CD4-positive, CD25-positive, alpha-beta regulatory T cell (primary cell): ENCODE measurements around the gene PLEKHB2. TPM values are rescaled to one million over a fixed set of nuclear protein-coding genes. Genes with fewer than 3 reads are reported as not detected.
A peak's percentile ranks its signal among the peaks of the same experiment; 100 is the strongest.

Source experiments
- ATAC-seq, 2 donors: fragments of 150-1000 bp; cut with Tn5 transposase; one replicate each; pipeline ENCODE4 v1.10.0; 2021; ENCODE audit warnings: low read depth in 2 of 2, moderate number of reproducible peaks in 2 of 2, moderate library complexity in 1 of 2
- DNase-seq, 3 donors: peaks; one replicate each; pipeline versions ENCODE4 v3.0.0 to v3.0.0-alpha.2; 2012 to 2022; ENCODE audit warnings: mixed read lengths in 1 of 3
- H3K27ac ChIP-seq: one replicate; pipeline ENCODE4 v1.7.0; 2013; ENCODE audit warnings: mild to moderate bottlenecking, low read length; ENCODE audit not compliant: insufficient read depth, poor library complexity, severe bottlenecking
- H3K27me3 ChIP-seq: one replicate; pipeline ENCODE4 v1.7.0; 2013; ENCODE audit warnings: low read length; ENCODE audit not compliant: control insufficient read depth, insufficient read depth
- H3K36me3 ChIP-seq: one replicate; pipeline ENCODE4 v1.7.0; 2013; ENCODE audit warnings: mild to moderate bottlenecking, low read length, moderate library complexity; ENCODE audit not compliant: control insufficient read depth, insufficient read depth
- H3K4me1 ChIP-seq: 2 replicates; pipeline ENCODE4 v1.7.0; 2013; ENCODE audit warnings: mild to moderate bottlenecking, low read length; ENCODE audit not compliant: insufficient read depth, control insufficient read depth, poor library complexity, severe bottlenecking
- H3K4me3 ChIP-seq: one replicate; pipeline ENCODE4 v1.7.0; 2013; ENCODE audit warnings: low read depth, mild to moderate bottlenecking, low read length, moderate library complexity
- H3K9me3 ChIP-seq, 2 experiments: 1 replicate in 1 of 2; 2 replicates in 1 of 2; pipeline ENCODE4 v1.7.0; 2013; ENCODE audit warnings: low read length in 2 of 2, mild to moderate bottlenecking in 1 of 2, moderate library complexity in 1 of 2; ENCODE audit not compliant: control insufficient read depth in 2 of 2
- H3K27ac Mint-ChIP-seq, 3 donors: one replicate each; pipeline ENCODE4 v1.8.0; 2020 to 2022; ENCODE audit warnings: mild to moderate bottlenecking in 3 of 3, mixed read lengths in 3 of 3, moderate library complexity in 2 of 3
- H3K27me3 Mint-ChIP-seq: one replicate; pipeline ENCODE4 v1.8.0; 2022; ENCODE audit warnings: mild to moderate bottlenecking, mixed read lengths
- H3K36me3 Mint-ChIP-seq: one replicate; pipeline ENCODE4 v1.8.0; 2020; ENCODE audit warnings: mixed read lengths
- H3K4me1 Mint-ChIP-seq, 4 donors: one replicate each; pipeline ENCODE4 v1.8.0; 2020 to 2022; ENCODE audit warnings: mixed read lengths in 4 of 4, mild to moderate bottlenecking in 1 of 4
- H3K4me3 Mint-ChIP-seq, 4 donors: one replicate each; pipeline ENCODE4 v1.8.0; 2020 to 2022; ENCODE audit warnings: mild to moderate bottlenecking in 4 of 4, mixed read lengths in 4 of 4, moderate library complexity in 3 of 4
- H3K9me3 Mint-ChIP-seq, 7 donors: one replicate each; pipeline ENCODE4 v1.8.0; 2020 to 2022; ENCODE audit warnings: mixed read lengths in 7 of 7, mild to moderate bottlenecking in 3 of 7, moderate library complexity in 2 of 7
- polyA plus RNA-seq, 4 donors: library from polyadenylated mRNA; unstranded; fragments of 300-500 nt; fragmentation: Illumina TruSeq; gene quantifications; one replicate each; pipeline ENCODE4 v1.2.3, GENCODE V29; 2021
- total RNA-seq: library from RNA; stranded (reverse); gene quantifications from one replicate; pipeline ENCODE4 v1.2.3, GENCODE V29; 2022

Gene PLEKHB2
- total and polyA plus RNA-seq, 5 donors from 2014 or later = 64.3 to 85.5 (median 74.3) TPM

DNA sequence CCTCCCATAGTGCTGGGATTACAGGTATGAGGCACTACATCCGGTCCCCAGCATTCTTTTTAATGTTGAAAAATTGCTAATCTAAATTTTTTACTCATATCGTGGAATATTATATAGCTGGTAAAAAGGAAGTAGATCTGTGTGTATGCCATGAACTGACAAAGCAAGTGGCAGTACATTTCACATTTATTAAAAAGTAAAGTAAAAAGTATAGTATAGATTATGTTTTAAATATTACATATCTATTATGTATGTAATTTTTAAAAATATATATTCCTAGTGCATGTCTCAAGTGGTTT lies 25.1 kb downstream of the PLEKHB2 start:
- Histone ChIP-seq H3K4me3 (no peak overlapping the region), H3K36me3 (peaks cover 74% of the 10 kb centered on the region), H3K27me3 (no peaks in the 10 kb centered on the region), H3K9me3 (no peaks in the 10 kb centered on the region), H3K4me1 (no peaks in the 10 kb centered on the region), H3K27ac (no peak overlapping the region)
- Mint-ChIP-seq H3K27me3 (no peaks in the 10 kb centered on the region), H3K36me3 (peaks cover 58% of the 10 kb centered on the region), H3K9me3 (peaks cover 0 to 2% (median 0%) of the 10 kb centered on the region in 7 donors), H3K4me1 (peaks cover 1 to 12% (median 4%) of the 10 kb centered on the region in 4 donors), H3K27ac (no peak overlapping the region), H3K4me3 (no peak overlapping the region)
- DNase-seq (no peak), ATAC-seq (no peak)

GRCh38 chr2:131132729-131133128 lies 27.6 kb downstream of the PLEKHB2 start:
- Mint-ChIP-seq H3K9me3 (peaks cover 0 to 2% (median 0%) of the 10 kb centered on the region in 7 donors), H3K4me1 (peaks cover 10 to 14% (median 11%) of the 10 kb centered on the region in 4 donors), H3K36me3 (peaks cover 47% of the 10 kb centered on the region), H3K27me3 (no peaks in the 10 kb centered on the region), H3K4me3 (no peak overlapping the region), H3K27ac (peak overlapping the region in 1 of 3 donors; percentile 78)
- DNase-seq = no peak
- no peaks in the 10 kb centered on the region for H3K27me3 ChIP-seq
- H3K4me1 ChIP-seq = no peaks in the 10 kb centered on the region
- H3K9me3 ChIP-seq = no peaks in the 10 kb centered on the region
- no peak overlapping the region for H3K27ac ChIP-seq
- peaks cover 53% of the 10 kb centered on the region for H3K36me3 ChIP-seq
- no peak overlapping the region for H3K4me3 ChIP-seq
- ATAC-seq = no peak

GRCh38 chr2:131140581-131140980 lies 35.4 kb downstream of the PLEKHB2 start:
- no peak for DNase-seq
- no peak for ATAC-seq
- Histone ChIP-seq H3K36me3 (peaks cover 53% of the 10 kb centered on the region), H3K27me3 (no peaks in the 10 kb centered on the region), H3K27ac (no peak overlapping the region), H3K9me3 (no peaks in the 10 kb centered on the region), H3K4me3 (no peak overlapping the region), H3K4me1 (no peaks in the 10 kb centered on the region)
- Mint-ChIP-seq H3K27me3 (no peaks in the 10 kb centered on the region), H3K36me3 (peaks cover 47% of the 10 kb centered on the region), H3K4me1 (peaks cover 15 to 31% (median 19%) of the 10 kb centered on the region in 4 donors), H3K9me3 (peaks cover 0 to 1% (median 0%) of the 10 kb centered on the region in 7 donors), H3K4me3 (peak overlapping the region in 2 of 4 donors; percentile 13 to 51), H3K27ac (peak overlapping the region in 2 of 3 donors; percentile 15 to 65)

DNA sequence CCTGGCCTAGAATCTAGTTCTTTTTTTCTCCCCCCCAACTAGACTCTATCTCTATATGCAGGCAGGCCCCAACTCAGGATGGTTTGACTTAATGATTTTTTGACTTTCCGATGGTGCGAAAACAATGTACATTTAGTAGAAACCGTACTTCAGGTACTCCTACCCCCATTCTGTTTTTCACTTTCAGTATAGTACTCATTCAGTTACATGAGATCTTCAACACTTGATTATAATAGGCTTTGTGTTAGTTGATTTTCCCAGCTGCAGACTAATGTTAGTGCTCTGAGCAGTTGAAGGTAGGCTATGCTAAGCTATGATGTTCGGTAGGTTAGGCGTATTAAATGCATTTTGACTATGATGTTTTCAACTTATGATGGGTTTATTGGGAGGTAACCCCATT lies 37.7 kb downstream of the PLEKHB2 start:
- Histone ChIP-seq H3K27ac (no peak overlapping the region), H3K27me3 (no peaks in the 10 kb centered on the region), H3K9me3 (no peaks in the 10 kb centered on the region), H3K4me3 (no peak overlapping the region), H3K4me1 (no peaks in the 10 kb centered on the region), H3K36me3 (peaks cover 70% of the 10 kb centered on the region)
- Mint-ChIP-seq H3K27ac (peak overlapping the region in 1 of 3 donors; percentile 57), H3K36me3 (peaks cover 39% of the 10 kb centered on the region), H3K9me3 (peaks cover 0 to 1% (median 0%) of the 10 kb centered on the region in 7 donors), H3K27me3 (no peaks in the 10 kb centered on the region), H3K4me3 (no peak overlapping the region), H3K4me1 (peaks cover 7 to 20% (median 13%) of the 10 kb centered on the region in 4 donors)
- DNase-seq (no peak), ATAC-seq (no peak)

DNA sequence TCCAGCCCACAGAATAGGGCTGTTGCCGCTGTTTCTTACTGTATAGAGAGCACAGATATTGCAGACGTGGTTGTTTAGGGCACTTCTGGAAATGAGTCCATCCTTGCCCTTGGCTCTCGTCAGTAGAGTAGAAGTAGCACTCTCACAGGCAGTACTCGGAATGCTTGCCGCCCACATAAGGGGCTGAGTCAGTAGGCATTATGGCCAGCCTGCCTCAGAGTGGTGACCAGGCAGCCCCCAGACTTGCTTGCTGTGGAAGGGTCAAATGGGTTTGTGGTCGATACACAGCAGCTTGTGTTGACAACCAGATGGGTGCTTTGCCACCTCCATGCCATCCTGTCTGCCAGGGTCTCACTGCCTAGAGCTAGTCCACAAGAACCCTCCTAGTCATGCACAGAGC lies 38.7 kb downstream of the PLEKHB2 start:
- Histone ChIP-seq H3K27me3 (no peaks in the 10 kb centered on the region), H3K27ac (no peak overlapping the region), H3K4me1 (no peaks in the 10 kb centered on the region), H3K4me3 (no peak overlapping the region), H3K36me3 (peaks cover 74% of the 10 kb centered on the region), H3K9me3 (no peaks in the 10 kb centered on the region)
- ATAC-seq = no peak
- H3K27me3 Mint-ChIP-seq = no peaks in the 10 kb centered on the region
- H3K9me3 Mint-ChIP-seq = peaks cover 0 to 1% (median 0%) of the 10 kb centered on the region in 7 donors
- H3K4me3 Mint-ChIP-seq = no peak overlapping the region
- H3K4me1 Mint-ChIP-seq = peaks cover 0 to 16% (median 10%) of the 10 kb centered on the region in 4 donors
- H3K27ac Mint-ChIP-seq = peak overlapping the region in 1 of 3 donors; percentile 39
- DNase-seq = no peak
- peaks cover 39% of the 10 kb centered on the region for H3K36me3 Mint-ChIP-seq

DNA sequence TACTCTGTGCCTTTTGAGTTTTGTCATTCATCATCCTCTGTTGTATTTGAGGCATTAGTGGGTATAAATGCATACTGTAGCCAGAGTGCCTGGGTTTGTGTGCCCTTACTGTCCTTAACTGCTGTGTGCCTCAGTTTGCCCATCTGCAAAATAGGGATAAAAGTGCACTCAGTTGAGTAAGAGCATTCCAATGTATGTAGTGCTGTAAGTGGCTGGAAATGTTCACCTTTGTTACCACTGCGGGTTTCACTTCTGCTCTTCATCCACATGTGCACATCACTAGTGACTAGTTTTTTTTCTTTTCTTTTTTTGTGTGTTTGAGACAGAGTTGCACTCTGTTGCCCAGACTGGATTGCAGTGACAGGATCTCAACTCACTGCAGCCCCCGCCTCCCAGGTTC lies 39.9 kb downstream of the PLEKHB2 start:
- Mint-ChIP-seq H3K9me3 (peaks cover 0 to 1% (median 0%) of the 10 kb centered on the region in 7 donors), H3K27ac (no peak overlapping the region), H3K4me3 (no peak overlapping the region), H3K4me1 (peaks cover 0 to 10% (median 4%) of the 10 kb centered on the region in 4 donors), H3K27me3 (no peaks in the 10 kb centered on the region), H3K36me3 (peaks cover 38% of the 10 kb centered on the region)
- ATAC-seq = no peak
- no peak for DNase-seq
- H3K4me3 ChIP-seq = no peak overlapping the region
- no peaks in the 10 kb centered on the region for H3K9me3 ChIP-seq
- peaks cover 68% of the 10 kb centered on the region for H3K36me3 ChIP-seq
- no peak overlapping the region for H3K27ac ChIP-seq
- no peaks in the 10 kb centered on the region for H3K4me1 ChIP-seq
- H3K27me3 ChIP-seq = no peaks in the 10 kb centered on the region

GRCh38 chr2:131146231-131146630 lies 41.1 kb downstream of the PLEKHB2 start:
- peaks cover 62% of the 10 kb centered on the region for H3K36me3 ChIP-seq
- ATAC-seq (no peak), DNase-seq (no peak)
- peaks cover 36% of the 10 kb centered on the region for H3K36me3 Mint-ChIP-seq
- no peak overlapping the region for H3K4me3 ChIP-seq
- no peaks in the 10 kb centered on the region for H3K4me1 ChIP-seq
- H3K9me3 ChIP-seq = no peaks in the 10 kb centered on the region
- H3K9me3 Mint-ChIP-seq = peaks cover 0 to 1% (median 0%) of the 10 kb centered on the region in 7 donors
- H3K27ac ChIP-seq = no peak overlapping the region
- no peaks in the 10 kb centered on the region for H3K27me3 ChIP-seq
- peaks cover 0 to 9% (median 2%) of the 10 kb centered on the region in 4 donors for H3K4me1 Mint-ChIP-seq
- H3K27me3 Mint-ChIP-seq = no peaks in the 10 kb centered on the region
- H3K4me3 Mint-ChIP-seq = no peak overlapping the region
- peak overlapping the region in 1 of 3 donors; percentile 49 for H3K27ac Mint-ChIP-seq

DNA sequence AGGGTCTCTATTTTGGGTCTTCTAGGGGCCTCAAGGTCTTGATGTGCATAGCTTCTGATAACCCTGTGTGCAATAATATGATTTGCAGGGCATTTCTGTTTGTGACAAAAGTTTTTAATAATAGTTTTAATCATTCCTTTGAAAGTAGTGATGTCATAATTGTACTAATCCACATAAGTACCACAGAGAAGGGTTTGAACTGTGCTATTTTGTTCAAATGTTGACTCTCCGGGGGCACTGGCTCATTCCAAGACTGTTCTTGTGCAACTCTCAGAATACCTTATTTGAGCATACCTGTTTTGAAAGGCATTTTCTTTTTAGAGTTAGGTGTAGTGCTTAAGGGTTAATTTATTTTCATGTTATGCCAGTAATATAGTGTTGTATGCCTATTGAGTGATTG lies 41.6 kb downstream of the PLEKHB2 start:
- Histone ChIP-seq H3K27me3 (no peaks in the 10 kb centered on the region), H3K4me3 (no peak overlapping the region), H3K27ac (no peak overlapping the region), H3K36me3 (peaks cover 58% of the 10 kb centered on the region), H3K9me3 (no peaks in the 10 kb centered on the region), H3K4me1 (no peaks in the 10 kb centered on the region)
- peaks cover 35% of the 10 kb centered on the region for H3K36me3 Mint-ChIP-seq
- DNase-seq (no peak), ATAC-seq (no peak)
- H3K27me3 Mint-ChIP-seq = no peaks in the 10 kb centered on the region
- peaks cover 0 to 9% (median 2%) of the 10 kb centered on the region in 4 donors for H3K4me1 Mint-ChIP-seq
- peaks cover 0 to 1% (median 0%) of the 10 kb centered on the region in 7 donors for H3K9me3 Mint-ChIP-seq
- H3K4me3 Mint-ChIP-seq = no peak overlapping the region
- H3K27ac Mint-ChIP-seq = peak overlapping the region in 1 of 3 donors; percentile 49
